CD4-positive, alpha-beta T cell (primary cell): ENCODE data around the gene CASP2. TPM values are rescaled to one million over a fixed set of nuclear protein-coding genes. Genes with fewer than 3 reads are reported as not detected.

Experiments used
- ATAC-seq: fragments of 200-7000 bp; cut with Tn5 transposase; one replicate; pipeline ENCODE4 v1.10.0; 2022; ENCODE audit warnings: mild to moderate bottlenecking; ENCODE audit not compliant: poor library complexity
- CTCF ChIA-PET: fragments of 350-600 bp; sonication (Branson Sonifier 250); formaldehyde crosslinking; loops from one replicate; lab custom pipeline; 2021; ENCODE audit warnings: antibody characterized with exemption, inconsistent platforms; lab: Charles Lee
- POLR2A ChIA-PET: fragments of 350-600 bp; sonication (Branson Sonifier 250); formaldehyde crosslinking; loops from one replicate; lab custom pipeline; 2021; ENCODE audit warnings: antibody characterized with exemption, inconsistent platforms; lab: Charles Lee
- DNase-seq, 14 experiments: peaks; one replicate each; pipeline ENCODE4 v3.0.0-alpha.2; 2013 to 2020; ENCODE audit warnings: mixed read lengths in 2 of 14
- H3K27ac ChIP-seq, 2 donors: one replicate each; pipeline versions ENCODE4 v1.5.1 to v1.7.0; 2013; ENCODE audit warnings: low read length in 2 of 2, low read depth in 1 of 2, mild to moderate bottlenecking in 1 of 2
- H3K27me3 ChIP-seq, 2 experiments: 1 replicate in 1 of 2; 2 replicates in 1 of 2; pipeline versions ENCODE4 v1.6.1 to v1.7.0; 2013; ENCODE audit warnings: low read length in 2 of 2, control low read depth in 1 of 2, mild to moderate bottlenecking in 1 of 2, moderate library complexity in 1 of 2; ENCODE audit not compliant: insufficient read depth in 2 of 2, control insufficient read depth in 1 of 2
- H3K36me3 ChIP-seq: one replicate; pipeline ENCODE4 v1.6.1; 2013; ENCODE audit warnings: low read length, control low read depth; ENCODE audit not compliant: insufficient read depth
- H3K4me1 ChIP-seq: one replicate; pipeline ENCODE4 v1.6.1; 2013; ENCODE audit warnings: low read length, control low read depth; ENCODE audit not compliant: insufficient read depth
- H3K4me3 ChIP-seq: one replicate; pipeline ENCODE4 v1.5.1; 2013; ENCODE audit warnings: mild to moderate bottlenecking, low read length, moderate library complexity
- H3K9me3 ChIP-seq, 2 experiments: 1 replicate in 1 of 2; 2 replicates in 1 of 2; pipeline versions ENCODE4 v1.6.1 to v1.7.0; 2013; ENCODE audit warnings: low read length in 2 of 2, mild to moderate bottlenecking in 2 of 2, control low read depth in 1 of 2, moderate library complexity in 1 of 2; ENCODE audit not compliant: control insufficient read depth in 1 of 2, insufficient read depth in 1 of 2
- H3K27ac Mint-ChIP-seq: one replicate; pipeline ENCODE4 v1.8.0; 2020; ENCODE audit warnings: mixed read lengths
- H3K27me3 Mint-ChIP-seq: one replicate; pipeline ENCODE4 v1.8.0; 2021; ENCODE audit warnings: mixed read lengths
- H3K36me3 Mint-ChIP-seq: one replicate; pipeline ENCODE4 v1.8.0; 2021; ENCODE audit warnings: low read depth, mixed read lengths
- H3K4me1 Mint-ChIP-seq: one replicate; pipeline ENCODE4 v1.8.0; 2021; ENCODE audit warnings: low read depth, mixed read lengths
- H3K4me3 Mint-ChIP-seq: one replicate; pipeline ENCODE4 v1.8.0; 2020; ENCODE audit warnings: mild to moderate bottlenecking, mixed read lengths
- H3K9me3 Mint-ChIP-seq: one replicate; pipeline ENCODE4 v1.8.0; 2020; ENCODE audit warnings: mixed read lengths
- CTCF ChIP-seq: fragments of 200-600 bp; IDR thresholded peaks from one replicate; pipeline ENCODE4 v1.8.0; 2022; ENCODE audit warnings: antibody characterized with exemption, mild to moderate bottlenecking
- intact Hi-C, 2 experiments: fragments of 100-400 bp; cut with DNase I in 1 of 2; cut with micrococcal nuclease in 1 of 2; formaldehyde crosslinking; loops; one replicate each; pipeline versions ENCODE4 v1.15.1 to v1.9.0; 2023 to 2025; cut with DNase I, micrococcal nuclease
- total RNA-seq, 174 experiments: library from RNA in 2 of 174; stranded (reverse) in 2 of 174; gene quantifications; one replicate each; pipeline ENCODE4 v1.2.3 and lab custom pipeline; 2021 to 2026

CASP2 gene
- total RNA-seq, 2 experiments from 2014 or later: 19.1 to 21.9 TPM

GRCh38 chr7:143292876-143293275 lies 4.7 kb downstream of the CASP2 start:
- Mint-ChIP-seq H3K9me3 (no peaks in the 10 kb centered on the region), H3K4me1 (peaks cover 74% of the 10 kb centered on the region), H3K4me3 (no peak overlapping the region), H3K27ac (no peak overlapping the region), H3K36me3 (peaks cover 87% of the 10 kb centered on the region), H3K27me3 (no peaks in the 10 kb centered on the region)
- intact Hi-C loops: loop anchor here in 1 of 2 experiments (10.0 kb wide), 1 partner anchor 612 kb away; the partner anchor contains the start of gene TCAF1
- ATAC-seq: no peak
- CTCF ChIA-PET: interaction anchor here (4.1 kb wide), 1 partner anchor 52 kb away, joined by 19 read pairs; no protein-coding TSS in a partner anchor
- H3K4me1 ChIP-seq: peaks cover 22% of the 10 kb centered on the region
- no peak for DNase-seq
- no peaks in the 10 kb centered on the region for H3K9me3 ChIP-seq
- no peak for TF ChIP-seq CTCF
- no peaks in the 10 kb centered on the region for H3K27me3 ChIP-seq
- POLR2A ChIA-PET: interaction anchor here (1.6 to 1.9 kb wide), 3 partner anchors 13 to 52 kb away, joined by 6 to 8 read pairs (median 6); partner anchors contain the start of gene GSTK1
- peaks cover 67% of the 10 kb centered on the region for H3K36me3 ChIP-seq
- H3K4me3 ChIP-seq: no peak overlapping the region
- H3K27ac ChIP-seq: no peak overlapping the region

DNA sequence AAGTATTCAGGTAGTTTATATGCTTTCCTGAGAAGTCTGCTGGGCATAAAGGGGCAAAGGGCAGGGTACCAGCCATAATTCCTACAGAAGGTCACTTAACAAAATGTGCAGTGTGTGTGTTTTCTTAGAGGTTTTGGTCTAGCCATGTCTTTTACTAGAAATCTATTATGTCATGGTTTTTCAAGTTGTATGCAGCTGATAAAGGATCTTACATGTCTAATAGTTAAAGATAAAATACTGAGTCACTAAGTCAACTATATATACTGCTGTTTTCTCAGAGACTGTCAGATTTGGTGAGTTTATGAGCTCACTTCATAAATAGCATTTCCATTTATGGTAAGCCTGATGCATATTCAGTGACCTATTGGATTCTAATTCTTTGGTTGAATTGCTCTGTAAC lies 7.7 kb downstream of the CASP2 start:
- Histone ChIP-seq H3K4me1 (peaks cover 10% of the 10 kb centered on the region), H3K27me3 (no peaks in the 10 kb centered on the region), H3K9me3 (no peaks in the 10 kb centered on the region), H3K36me3 (peaks cover 86% of the 10 kb centered on the region), H3K4me3 (no peak overlapping the region), H3K27ac (no peak overlapping the region)
- Mint-ChIP-seq H3K4me3 (no peak overlapping the region), H3K4me1 (peaks cover 64% of the 10 kb centered on the region), H3K36me3 (peaks cover 93% of the 10 kb centered on the region), H3K9me3 (no peaks in the 10 kb centered on the region), H3K27me3 (no peaks in the 10 kb centered on the region), H3K27ac (peak overlapping the region; percentile 22)
- intact Hi-C loops: loop anchor here in 1 of 2 experiments (10.0 kb wide), 1 partner anchor 609 kb away; the partner anchor contains the start of gene TCAF1
- TF ChIP-seq CTCF: no peak
- ChIA-PET CTCF (interaction anchor here (0.6 to 7.2 kb wide), 5 partner anchors 51 to 81 kb away, joined by 3 to 92 read pairs (median 3); no protein-coding TSS in a partner anchor), POLR2A (interaction anchor here (1.7 to 2.1 kb wide), 3 partner anchors 8 to 55 kb away, joined by 4 to 12 read pairs (median 7); partner anchors contain the start of gene CASP2)
- DNase-seq: no peak
- no peak for ATAC-seq

DNA sequence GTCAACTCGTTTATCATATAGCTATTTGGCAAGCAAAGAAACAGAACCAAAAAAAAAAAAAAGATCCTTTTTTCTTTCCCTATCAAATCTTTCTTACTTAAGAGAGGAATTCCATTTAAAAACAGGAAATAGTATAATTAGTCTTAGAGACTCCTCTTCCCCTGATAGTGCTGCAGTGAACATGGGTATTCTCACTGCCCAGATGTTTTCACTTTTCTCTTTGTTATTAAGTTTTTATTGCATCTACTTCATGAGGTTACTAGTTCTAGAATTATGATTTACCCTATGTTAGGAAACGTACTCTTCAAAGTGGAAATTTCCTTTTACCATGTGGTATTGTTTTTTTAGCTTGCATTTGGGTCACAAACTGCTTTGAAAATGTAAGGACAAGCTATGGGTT lies 8.5 kb downstream of the CASP2 start:
- H3K4me1 Mint-ChIP-seq: peaks cover 56% of the 10 kb centered on the region
- no peaks in the 10 kb centered on the region for H3K27me3 Mint-ChIP-seq
- no peaks in the 10 kb centered on the region for H3K9me3 ChIP-seq
- H3K4me3 ChIP-seq: no peak overlapping the region
- intact Hi-C loops: loop anchor here in 1 of 2 experiments (10.0 kb wide), 1 partner anchor 608 kb away; the partner anchor contains the start of gene TCAF1
- peak overlapping the region; percentile 22 for H3K27ac Mint-ChIP-seq
- H3K36me3 ChIP-seq: peaks cover 88% of the 10 kb centered on the region
- H3K4me3 Mint-ChIP-seq: no peak overlapping the region
- H3K27ac ChIP-seq: no peak overlapping the region
- peaks cover 93% of the 10 kb centered on the region for H3K36me3 Mint-ChIP-seq
- POLR2A ChIA-PET: interaction anchor here (0.6 to 2.1 kb wide), 5 partner anchors 9 to 103 kb away, joined by 3 to 12 read pairs (median 3); partner anchors contain the start of gene CASP2
- TF ChIP-seq CTCF: no peak
- no peaks in the 10 kb centered on the region for H3K9me3 Mint-ChIP-seq
- CTCF ChIA-PET: interaction anchor here (1.8 to 7.2 kb wide), 2 partner anchors 56 to 81 kb away, joined by 5 to 92 read pairs; no protein-coding TSS in a partner anchor
- no peaks in the 10 kb centered on the region for H3K27me3 ChIP-seq
- ATAC-seq (no peak), DNase-seq (no peak)
- peaks cover 7% of the 10 kb centered on the region for H3K4me1 ChIP-seq
